ENCODE measurements around the gene RBMS1. TPM values are rescaled to one million over a fixed set of nuclear protein-coding genes. Genes with fewer than 3 reads are reported as not detected.

RBMS1 gene
- total RNA-seq, 3 donors from 2014 or later: 81.3 to 96.2 (median 92.1) TPM

DNA sequence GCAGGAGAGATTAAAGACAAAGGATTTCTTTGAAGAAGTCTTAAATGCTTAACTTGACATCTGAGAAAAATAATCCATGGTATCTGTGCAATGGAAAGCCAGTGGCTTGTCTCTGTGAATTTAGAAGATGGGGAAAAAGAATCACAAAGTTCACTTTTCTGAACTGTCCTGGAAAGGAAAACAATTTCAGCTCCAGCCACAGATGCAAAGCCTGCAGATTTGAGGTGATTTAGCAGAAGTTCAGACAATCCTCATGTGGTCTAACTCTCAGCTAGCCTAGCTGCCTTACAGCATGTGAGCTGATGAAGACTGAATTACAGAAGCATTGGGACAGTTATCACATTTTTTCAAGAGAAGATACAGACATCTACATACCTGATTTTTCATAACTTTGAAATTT is 166.8 kb downstream of the RBMS1 start:
- intact Hi-C loops (cut with DNase I; ENCODE audit: low total_unique reads): no loop called here

DNA sequence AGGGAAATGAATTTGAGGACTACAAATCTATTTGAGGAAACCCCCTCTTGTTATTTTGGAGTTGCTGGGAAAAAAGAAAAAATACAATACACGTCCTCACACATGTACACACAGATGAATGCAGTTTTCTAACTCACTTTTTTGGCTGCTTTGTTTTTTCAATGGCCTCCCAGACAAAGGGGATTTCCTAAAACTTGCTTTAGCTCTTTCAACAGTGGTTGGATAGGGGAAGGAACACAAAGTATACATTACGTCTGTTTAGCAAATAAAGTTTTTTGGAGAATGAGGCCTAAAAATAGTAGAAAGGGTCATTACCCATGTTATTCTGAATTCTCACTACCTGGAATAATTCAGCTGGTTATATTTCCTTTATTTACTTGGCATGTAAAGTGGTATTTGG is 168.2 kb downstream of the RBMS1 start:
- Histone ChIP-seq H3K27ac (peak overlapping the region in 1 of 2 donors; percentile 28), H3K36me3 (no peaks in the 10 kb centered on the region), H3K27me3 (no peaks in the 10 kb centered on the region), H3K4me1 (no peaks in the 10 kb centered on the region), H3K9me3 (no peaks in the 10 kb centered on the region), H3K4me3 (no peak overlapping the region)
- TF ChIP-seq POLR2A (IDR thresholded peaks at IDR 0.05) (no peak), POLR2AphosphoS5 (IDR thresholded peaks at IDR 0.05) (no peak)
- TF ChIP-seq, protein P1, sequence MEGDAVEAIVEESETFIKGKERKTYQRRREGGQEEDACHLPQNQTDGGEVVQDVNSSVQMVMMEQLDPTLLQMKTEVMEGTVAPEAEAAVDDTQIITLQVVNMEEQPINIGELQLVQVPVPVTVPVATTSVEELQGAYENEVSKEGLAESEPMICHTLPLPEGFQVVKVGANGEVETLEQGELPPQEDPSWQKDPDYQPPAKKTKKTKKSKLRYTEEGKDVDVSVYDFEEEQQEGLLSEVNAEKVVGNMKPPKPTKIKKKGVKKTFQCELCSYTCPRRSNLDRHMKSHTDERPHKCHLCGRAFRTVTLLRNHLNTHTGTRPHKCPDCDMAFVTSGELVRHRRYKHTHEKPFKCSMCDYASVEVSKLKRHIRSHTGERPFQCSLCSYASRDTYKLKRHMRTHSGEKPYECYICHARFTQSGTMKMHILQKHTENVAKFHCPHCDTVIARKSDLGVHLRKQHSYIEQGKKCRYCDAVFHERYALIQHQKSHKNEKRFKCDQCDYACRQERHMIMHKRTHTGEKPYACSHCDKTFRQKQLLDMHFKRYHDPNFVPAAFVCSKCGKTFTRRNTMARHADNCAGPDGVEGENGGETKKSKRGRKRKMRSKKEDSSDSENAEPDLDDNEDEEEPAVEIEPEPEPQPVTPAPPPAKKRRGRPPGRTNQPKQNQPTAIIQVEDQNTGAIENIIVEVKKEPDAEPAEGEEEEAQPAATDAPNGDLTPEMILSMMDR (IDR thresholded peaks at IDR 0.05): no peak
- DNase-seq (ENCODE audit: low spot score in 2 of 2): no peak
- intact Hi-C loops (cut with DNase I; ENCODE audit: low total_unique reads): no loop called here

More for the DNA sequence above, 166.8 kb downstream of the RBMS1 start:
- no peaks in the 10 kb centered on the region for H3K4me1 ChIP-seq
- no peaks in the 10 kb centered on the region for H3K27me3 ChIP-seq
- TF ChIP-seq, protein P1 (IDR thresholded peaks at IDR 0.05): no peak
- TF ChIP-seq POLR2A (IDR thresholded peaks at IDR 0.05) (no peak), POLR2AphosphoS5 (IDR thresholded peaks at IDR 0.05) (no peak)
- no peaks in the 10 kb centered on the region for H3K36me3 ChIP-seq
- H3K27ac ChIP-seq: peak overlapping the region in 1 of 2 donors; percentile 1
- no peak for DNase-seq (ENCODE audit: low spot score in 2 of 2)
- H3K9me3 ChIP-seq: no peaks in the 10 kb centered on the region
- H3K4me3 ChIP-seq: no peak overlapping the region

DNA sequence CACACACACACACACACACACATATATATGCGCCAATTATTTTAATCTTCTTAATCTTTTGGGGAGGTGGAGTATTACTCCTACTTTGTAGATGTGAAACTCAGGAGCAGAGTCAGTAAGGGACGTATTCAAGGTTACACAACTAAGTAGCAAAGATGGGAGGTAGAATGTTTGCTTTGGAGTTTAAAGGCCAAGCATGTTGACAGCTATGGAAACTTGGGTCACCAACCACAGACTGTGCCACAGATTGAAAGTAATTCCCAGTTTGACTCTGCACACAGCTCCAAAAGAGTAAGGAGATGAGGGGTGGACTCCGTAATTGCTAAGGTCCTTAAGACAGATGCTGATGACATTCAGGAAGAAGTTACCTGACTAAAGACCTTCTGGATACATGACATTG is 168.7 kb downstream of the RBMS1 start:
- TF ChIP-seq, protein P1 (IDR thresholded peaks at IDR 0.05): no peak
- TF ChIP-seq POLR2AphosphoS5 (IDR thresholded peaks at IDR 0.05): no peak
- intact Hi-C loops (cut with DNase I; ENCODE audit: low total_unique reads): no loop called here
- Histone ChIP-seq H3K9me3 (no peaks in the 10 kb centered on the region), H3K27ac (peak overlapping the region in 1 of 2 donors; percentile 28), H3K4me1 (no peaks in the 10 kb centered on the region), H3K36me3 (no peaks in the 10 kb centered on the region), H3K27me3 (no peaks in the 10 kb centered on the region), H3K4me3 (no peak overlapping the region)
- DNase-seq (ENCODE audit: low spot score in 2 of 2): no peak

DNA sequence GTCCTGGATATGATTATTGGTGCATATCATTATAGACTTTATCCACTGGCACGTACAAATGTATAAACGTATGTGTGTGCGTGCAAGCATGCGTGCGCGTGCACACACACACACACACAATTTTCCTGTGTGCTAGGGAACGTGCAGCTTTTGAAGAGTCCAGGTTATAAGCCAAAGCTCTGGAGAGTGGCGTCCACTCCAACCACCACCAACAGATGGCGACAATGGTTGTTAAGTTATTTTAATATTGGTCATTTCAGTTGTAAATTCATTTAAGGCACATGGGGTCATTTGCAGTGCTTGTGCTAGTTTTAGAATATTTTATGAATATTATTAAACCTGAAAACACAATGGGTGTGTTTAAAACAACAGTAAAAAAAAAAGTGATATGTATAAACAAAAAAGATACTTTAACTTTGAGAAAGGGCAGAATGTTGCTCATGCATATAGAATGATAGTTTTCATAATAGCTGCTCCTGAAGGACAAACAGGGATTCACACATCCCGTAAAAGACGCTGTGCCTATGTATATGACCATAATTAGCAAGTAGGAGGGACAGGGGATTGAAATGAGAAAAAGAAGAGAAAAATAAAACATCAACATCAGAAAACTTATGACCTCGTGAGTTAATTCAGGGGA is 169.3 kb downstream of the RBMS1 start:
- TF ChIP-seq POLR2A (IDR thresholded peaks at IDR 0.05) (no peak), POLR2AphosphoS5 (IDR thresholded peaks at IDR 0.05) (no peak)
- TF ChIP-seq, protein P1 (IDR thresholded peaks at IDR 0.05): peak; percentile 36 to 61 (median 59)
- H3K9me3 ChIP-seq: no peaks in the 10 kb centered on the region
- H3K27ac ChIP-seq: no peak overlapping the region
- no peaks in the 10 kb centered on the region for H3K4me1 ChIP-seq
- no peak overlapping the region for H3K4me3 ChIP-seq
- H3K36me3 ChIP-seq: no peaks in the 10 kb centered on the region
- intact Hi-C loops (cut with DNase I; ENCODE audit: low total_unique reads): no loop called here
- no peaks in the 10 kb centered on the region for H3K27me3 ChIP-seq
- DNase-seq (ENCODE audit: low spot score in 2 of 2): no peak

DNA sequence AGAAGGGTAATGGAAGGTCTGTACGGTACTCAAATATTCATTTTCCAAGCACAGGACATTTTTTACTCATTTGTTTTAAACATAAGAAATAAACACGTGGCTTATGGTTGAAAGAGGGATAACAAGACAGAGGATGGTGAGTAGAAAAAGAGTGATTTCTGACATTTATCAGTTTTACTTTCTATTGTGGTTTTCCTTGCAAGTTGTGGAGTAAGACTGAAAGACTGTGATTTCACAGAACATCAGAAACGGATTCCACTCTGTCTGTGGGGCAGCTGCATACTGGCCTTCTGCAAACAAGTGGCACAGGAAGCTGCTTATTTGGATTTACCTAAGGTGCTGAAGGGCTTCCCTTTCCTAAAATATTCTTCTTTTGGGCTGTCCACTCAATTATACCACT is 171.3 kb downstream of the RBMS1 start:
- TF ChIP-seq, protein P1 (IDR thresholded peaks at IDR 0.05): no peak
- TF ChIP-seq POLR2AphosphoS5 (IDR thresholded peaks at IDR 0.05) (no peak), POLR2A (IDR thresholded peaks at IDR 0.05) (no peak)
- no peaks in the 10 kb centered on the region for H3K27me3 ChIP-seq
- intact Hi-C loops (cut with DNase I; ENCODE audit: low total_unique reads): no loop called here

More for the DNA sequence above, 171.3 kb downstream of the RBMS1 start:
- H3K9me3 ChIP-seq: no peaks in the 10 kb centered on the region
- H3K27ac ChIP-seq: no peak overlapping the region
- no peak for DNase-seq (ENCODE audit: low spot score in 2 of 2)
- H3K4me3 ChIP-seq: no peak overlapping the region
- H3K4me1 ChIP-seq: peaks cover 0 to 5% of the 10 kb centered on the region in 2 donors
- H3K36me3 ChIP-seq: no peaks in the 10 kb centered on the region

Measured in breast epithelium (tissue), 4 donors.